ENCODE results near the gene PPIL1.
A peak's percentile ranks its signal among the peaks of the same experiment; 100 is the strongest.
"Not testable (repeated sequence)": the region's sequence is repeated elsewhere in the genome, so short reads cannot be mapped to it uniquely, and the experiment has no call there.

Gene PPIL1

DNA sequence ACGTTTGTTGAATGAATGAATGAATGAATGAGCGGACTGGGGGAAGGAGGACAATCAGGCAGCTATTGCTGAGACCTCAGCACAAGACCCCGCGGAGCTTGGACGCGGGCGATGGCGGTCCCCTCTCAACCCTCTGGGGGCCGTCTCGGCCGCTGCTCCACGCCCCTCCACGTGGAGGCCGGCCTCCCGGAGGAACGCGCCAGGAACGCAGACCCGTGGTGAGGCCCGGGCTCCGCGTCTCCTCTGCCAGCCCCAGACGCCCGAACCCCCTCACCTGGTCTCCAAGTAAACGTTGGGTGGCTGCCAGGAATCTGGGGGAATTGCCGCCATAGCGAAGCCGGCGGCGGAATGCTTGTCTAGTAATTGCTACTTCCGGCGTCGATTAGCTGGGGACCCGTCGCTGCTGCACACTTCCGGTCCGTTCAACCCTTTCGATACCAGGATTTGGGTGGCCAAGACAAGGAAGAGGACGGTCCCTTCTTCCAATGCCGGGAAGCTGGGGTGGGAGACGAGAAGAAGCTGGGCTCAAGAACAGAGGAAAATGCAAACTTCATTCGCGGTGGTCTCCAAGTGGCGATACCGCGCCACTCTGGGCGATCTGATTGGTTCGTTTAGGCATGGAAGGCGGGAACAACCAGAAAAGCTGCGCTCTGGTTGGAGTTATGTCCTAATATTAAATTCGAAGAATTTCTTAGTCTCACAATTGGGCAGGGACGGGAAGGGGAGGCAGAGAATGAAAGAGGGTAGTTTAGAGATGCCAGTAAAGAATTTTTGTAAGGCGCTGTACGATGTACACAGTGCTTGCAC is at the start of gene PPIL1:
Gene PPIL1, minus strand, starts transcription at position 361 of the 807 bp plus-strand sequence. Its CDS starts 31 bp downstream, at position 330.
- DNase-seq, result peak; percentile 80 to 81

DNA sequence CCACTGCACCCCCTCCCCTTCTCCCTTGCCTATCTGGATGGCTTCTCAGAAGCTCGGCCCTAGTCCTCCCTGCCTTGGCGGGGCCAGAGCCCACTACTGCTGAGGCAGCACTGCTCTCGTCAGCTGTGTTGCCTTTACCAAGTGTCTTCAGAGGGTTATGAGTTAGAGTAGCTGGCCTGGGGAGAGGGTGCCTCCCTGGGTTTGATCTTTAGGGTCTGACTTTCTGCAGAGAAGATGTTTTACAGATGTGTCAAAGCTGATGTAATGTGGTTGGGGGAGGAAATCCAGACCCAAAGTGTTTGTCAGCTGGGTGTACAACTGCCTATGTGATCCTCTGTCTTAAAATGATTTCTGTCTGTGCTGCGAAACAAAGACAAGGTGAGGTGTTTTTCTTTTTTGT is 49.5 kb upstream of the PPIL1 start:
- no peak for DNase-seq

DNA sequence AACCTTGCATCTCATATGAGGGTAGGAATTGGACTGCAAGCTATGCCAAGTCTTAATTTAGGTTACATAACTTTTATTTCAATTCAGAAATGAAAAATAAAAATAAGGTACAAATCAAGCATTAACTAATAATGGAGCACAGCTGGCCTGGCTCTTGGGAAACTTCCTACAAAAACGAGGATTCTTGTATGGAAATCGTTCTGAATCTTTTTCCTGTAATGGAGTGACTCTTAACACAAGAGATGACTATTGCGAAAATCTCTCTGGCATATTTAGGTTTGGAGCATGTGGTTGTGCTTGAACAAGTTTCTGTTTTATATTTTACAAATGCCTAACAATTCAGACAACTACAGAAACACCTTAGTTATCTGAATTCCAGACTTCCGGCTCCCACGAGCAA is 45.9 kb upstream of the PPIL1 start:
- DNase-seq, result no peak

DNA sequence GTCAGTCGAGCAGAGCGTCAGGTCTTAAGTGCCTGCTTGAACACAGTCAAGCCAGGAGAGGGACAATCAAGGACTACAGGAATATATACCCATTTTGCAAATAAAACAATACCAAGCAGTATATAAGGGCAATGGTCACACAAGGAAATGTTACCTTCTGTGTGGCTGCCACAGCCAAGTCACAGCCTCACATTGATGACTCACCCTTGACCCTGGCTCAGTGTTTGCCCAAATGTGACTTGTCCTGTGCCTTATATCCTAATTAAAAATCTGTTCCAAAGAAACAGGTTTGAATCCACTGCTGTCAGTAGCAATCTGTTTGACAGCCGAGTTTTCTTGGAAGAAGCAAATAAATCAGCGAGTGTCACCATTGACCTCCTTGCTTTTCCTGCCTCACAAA is 45.4 kb upstream of the PPIL1 start:
- no peak for DNase-seq

DNA sequence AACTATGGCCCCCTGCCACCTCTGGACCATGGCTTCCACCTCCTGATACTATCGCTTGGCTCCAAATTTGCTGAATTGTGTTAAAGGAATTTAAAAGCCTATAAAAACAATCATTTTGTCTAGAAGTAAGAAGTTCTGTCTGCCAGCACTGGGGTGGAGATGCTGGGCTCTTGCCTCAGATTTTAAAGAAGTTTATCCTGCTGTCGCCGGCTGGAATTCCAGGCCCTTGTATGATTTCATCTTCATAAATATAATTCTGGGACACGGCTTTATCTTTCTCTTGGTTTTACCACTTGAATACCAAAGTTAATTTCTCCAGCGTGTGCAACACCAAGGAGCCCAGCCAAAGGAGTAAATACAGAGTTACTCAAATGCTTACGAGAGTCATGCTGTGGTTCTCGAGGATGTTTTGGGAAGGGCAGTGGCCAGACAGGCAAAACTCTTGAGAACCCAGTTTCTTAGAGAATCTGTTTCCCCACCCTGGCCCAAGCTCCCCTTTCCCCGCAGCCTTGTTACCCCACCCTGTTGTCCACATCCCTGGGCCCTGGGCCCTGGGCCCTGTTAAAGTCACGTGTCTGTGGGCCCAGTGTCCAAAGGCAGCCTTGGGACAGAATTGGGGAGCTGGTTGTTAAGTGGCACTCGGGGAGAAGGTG is 43.1 kb upstream of the PPIL1 start:
- DNase-seq, result no peak

DNA sequence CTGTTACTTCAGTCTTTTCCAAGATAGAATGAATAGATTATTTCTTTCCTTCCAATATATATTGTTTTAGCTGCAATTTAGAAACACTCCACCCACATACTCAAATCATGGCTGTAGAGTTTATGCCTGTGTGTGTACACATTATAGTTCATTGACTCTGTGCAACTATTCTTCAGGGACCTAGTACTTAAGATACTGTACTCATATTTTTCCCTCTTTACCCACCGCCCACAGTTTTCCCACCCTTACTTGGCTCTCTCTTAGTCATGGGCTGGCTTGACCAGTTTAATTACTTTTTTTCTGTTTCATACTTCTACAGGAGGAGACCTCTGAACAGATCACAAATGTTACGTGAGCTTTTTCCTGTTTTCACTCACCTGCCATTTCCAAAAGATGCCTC is 41.5 kb upstream of the PPIL1 start:
- no peak for DNase-seq

DNA sequence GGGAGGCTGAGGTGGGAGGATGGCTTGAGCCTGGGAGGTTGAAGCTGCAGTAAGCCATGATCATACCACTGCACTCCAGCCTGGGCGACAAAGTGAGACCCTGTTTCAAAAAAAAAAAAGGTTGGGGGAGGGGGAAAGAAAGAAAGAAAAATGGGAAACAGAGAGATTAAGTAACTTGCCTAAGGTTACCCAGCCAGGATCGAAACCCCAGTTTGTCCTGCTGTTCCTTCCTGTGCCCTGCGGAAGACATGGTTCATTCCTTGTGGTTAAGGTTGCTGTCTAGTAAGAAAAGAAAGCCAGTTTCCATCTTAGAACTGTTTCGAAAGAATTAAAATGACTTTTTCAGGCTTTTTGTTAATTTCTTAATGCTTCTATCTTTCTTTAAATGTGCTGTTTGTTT is 41.0 kb upstream of the PPIL1 start:
- no peak for DNase-seq

DNA sequence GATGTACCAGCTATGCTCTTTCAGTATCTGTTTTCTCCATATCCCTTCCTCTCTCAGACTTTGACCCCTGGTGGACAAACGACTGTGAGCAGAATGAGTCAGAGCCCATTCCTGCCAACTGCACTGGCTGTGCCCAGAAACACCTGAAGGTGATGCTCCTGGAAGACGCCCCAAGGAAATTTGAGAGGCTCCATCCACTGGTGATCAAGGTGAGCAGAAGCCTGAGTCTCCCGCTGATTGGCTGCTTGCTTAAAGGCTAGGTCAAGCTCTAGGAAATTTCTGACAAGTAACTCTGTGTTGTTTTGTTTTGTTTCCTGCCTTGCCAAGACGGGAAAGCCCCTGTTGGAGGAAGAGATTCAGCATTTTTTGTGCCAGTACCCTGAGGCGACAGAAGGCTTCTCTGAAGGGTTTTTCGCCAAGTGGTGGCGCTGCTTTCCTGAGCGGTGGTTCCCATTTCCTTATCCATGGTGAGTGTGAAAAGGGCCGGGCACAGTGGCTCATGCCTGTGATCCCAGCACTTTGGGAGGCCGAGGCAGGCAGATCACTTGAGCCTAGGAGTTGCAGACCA is 39.7 kb upstream of the PPIL1 start:
- peak; percentile 5 to 17 for DNase-seq

DNA sequence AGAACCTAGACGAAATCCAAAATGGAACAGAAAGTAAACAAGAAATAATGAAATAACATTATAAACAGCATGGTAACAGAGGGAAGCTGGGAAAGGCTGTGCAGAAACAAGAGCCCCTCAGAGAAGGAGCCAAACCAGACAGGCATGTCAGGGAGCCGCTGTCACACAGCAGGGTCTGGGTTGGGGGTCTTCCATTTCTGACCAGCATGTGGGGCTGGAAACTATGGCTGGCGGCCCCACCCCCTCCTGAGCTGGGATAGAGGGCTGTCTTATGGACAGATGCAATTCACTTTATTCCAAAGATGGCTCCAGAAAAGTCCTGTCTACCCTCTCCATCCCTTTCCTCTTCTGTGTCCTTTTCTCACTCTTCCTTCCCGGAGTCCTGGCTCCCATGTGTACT is 38.5 kb upstream of the PPIL1 start:
- no peak for DNase-seq

DNA sequence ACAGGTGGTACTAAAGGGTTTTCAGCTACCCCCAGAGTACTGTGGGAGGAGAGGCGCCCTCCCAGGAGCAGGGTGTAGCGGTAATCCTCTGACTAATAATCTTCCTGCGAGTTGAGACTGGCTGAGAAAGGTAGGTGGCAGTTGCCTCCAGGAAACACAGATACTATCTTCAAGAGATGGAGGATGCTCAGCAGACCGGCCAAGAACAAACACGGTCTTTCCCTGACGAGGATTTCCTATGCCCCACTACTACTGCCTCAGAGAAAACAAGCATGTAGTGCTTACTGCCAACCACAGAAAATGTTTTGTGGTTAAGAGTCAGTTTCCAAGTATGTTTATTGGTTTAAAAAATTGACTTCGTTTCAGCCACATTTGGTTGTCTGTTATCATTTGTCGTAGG is 38.0 kb upstream of the PPIL1 start:
- peak; percentile 54 to 61 for DNase-seq

DNA sequence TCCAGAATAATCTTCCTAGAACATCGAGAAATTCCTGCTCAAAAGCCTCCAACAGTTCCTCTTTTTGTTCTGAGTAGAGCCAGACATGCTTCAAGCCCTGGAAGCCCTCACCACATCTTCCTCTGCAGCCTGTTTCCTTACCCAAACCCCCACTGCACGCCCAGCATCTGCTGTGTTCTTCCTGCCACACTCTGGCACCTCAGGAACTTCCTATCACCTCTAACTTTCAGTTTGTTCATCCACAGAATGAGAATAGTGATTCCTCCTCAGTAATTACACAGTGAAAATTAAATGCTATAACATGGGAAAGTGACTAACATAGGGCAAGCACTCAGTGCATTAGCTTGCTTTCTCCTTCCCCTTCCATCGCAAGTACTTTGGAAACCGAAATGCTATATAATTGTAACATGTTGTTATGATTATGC is 37.4 kb upstream of the PPIL1 start:
- DNase-seq, result peak in 1 of 2 experiments; percentile 13

DNA sequence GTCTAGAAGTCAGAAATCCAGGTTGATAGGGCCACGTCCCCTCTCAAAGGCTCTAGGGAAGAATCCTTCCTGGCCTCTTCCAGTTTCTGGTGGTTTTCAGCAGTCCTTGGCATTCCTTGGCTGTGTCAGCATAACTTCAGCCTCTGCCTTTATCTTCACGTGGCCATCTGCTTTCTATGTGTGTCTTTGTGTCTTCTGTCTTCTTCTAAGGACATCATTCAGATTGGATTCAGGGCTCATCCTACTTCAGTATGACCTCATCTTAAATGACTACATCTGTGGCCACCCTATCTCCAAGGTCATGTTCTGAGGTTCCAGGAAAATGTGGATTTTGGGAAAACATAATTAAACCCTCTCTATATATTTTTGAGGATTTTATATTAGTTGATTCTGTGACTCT is 34.1 kb upstream of the PPIL1 start:
- no peak for DNase-seq

DNA sequence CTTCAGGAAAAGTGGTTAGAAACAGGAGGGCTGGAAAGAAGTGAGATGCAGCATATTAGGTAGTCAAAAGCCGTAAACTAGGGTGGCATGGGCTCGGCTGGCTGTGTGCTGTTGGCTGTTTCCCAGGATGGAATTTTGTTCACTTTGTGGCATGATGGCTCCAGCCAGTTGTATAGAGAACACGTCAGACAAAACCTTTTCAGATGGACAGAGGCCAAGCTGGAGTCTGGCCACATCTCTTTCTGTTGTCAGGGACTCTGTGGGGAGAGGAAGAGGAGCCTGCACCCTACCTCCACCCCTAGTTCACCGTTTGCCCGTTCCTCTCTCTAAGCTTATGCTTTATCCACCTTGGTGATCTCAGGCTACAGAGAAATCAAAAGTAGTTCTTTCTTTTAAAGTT is 33.2 kb upstream of the PPIL1 start:
- no peak for DNase-seq

DNA sequence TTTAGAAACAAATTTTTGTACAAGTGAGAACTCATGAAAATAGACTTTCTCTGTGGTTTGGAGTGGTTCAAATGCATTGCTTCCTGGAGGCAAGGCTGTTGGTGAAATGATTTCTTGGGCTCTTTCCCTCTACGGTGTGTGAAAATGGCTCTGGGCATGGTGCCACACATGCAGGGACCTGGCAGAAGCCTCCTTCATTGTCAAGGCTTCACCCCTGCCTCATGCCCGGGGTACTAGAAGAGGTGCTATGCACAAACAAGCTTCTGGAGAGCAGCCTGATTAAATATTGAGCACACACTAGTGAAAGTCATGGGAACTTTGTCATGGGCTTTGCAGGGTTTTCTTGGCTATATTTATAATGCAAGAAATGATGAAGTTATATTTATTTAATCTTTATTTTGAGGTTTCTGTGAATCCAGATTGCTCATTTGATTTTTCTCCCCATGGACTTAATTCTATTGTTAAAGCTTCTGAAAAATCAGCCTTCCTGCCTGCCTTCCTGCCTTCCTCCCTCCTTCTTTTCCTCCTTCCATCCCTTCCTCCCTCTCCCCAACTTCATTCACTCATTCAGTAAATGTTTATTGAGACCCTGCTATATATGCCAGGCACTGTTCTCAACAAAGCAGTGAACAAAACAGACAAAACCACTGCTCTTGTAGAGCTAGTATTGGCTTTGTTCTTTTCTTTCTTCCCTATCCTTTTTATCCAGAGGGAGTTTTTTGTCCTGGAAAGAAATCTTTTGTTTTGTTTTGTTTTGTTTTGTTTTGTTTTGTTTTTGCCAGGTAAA is 32.1 kb upstream of the PPIL1 start:
- no peak for DNase-seq

DNA sequence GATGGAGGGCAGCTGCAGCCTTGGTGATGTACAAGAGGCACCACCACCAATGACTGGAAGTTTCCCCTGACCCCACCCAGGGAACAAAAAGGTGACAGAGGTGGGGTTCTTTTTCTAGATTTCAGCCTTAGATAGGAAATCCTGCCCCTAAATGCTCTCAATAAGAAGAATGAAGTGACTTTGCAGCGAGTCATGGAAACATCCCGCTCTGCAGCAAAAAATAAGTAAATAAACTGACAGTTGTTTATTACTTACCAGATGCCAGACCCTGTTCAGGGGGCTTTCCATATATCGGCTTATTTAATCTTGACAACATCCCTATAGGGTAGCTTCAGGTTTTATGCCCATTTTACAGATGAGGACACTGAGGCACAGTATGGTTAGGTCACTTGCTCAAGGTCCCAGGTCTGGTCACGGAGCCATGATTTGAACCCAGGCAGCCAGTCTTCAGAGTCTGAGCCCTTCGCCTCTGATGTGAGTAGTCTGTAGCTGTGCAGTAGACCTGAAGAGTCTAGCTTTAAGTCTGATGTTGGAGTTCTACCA is 30.3 kb upstream of the PPIL1 start:
- no peak for DNase-seq

DNA sequence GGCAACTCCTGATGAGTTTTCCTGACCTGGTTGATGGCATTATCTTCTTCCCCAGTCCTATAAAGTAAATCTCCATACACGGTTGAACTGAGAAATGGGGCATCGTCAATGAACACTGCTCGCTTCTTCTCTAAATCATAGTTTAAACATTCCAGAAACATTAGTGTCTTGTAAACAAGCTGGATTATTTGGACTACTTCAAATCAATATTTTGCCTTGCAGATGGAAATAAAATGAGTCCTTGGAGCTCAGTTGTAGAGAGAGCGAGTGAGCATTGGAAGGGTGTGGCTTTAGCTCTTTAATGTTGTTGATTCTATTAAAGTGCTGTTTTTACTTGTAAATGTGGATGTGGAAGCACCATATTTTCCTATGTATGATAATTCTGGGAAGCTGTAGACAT is 29.5 kb upstream of the PPIL1 start:
- no peak for DNase-seq

DNA sequence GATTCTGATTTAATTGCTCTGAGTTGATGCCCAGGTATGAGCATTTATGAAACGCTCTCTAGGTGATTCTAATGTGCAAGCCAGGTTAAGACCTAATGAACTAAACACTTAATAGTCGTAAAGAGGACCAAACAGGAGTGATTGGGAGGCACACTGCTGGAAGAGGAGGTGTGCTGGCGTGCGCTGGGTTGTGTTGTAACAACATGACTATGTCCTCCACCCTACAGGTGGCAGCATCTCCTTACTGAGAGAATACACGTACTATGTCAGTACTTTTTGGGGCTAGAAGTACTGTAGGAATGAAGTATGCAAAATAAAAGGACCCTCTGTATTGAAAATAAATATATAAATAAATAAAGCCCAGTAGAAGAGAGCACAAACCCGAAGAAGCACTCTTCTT is 23.0 kb upstream of the PPIL1 start:
- peak in 1 of 2 experiments; percentile 12 for DNase-seq

DNA sequence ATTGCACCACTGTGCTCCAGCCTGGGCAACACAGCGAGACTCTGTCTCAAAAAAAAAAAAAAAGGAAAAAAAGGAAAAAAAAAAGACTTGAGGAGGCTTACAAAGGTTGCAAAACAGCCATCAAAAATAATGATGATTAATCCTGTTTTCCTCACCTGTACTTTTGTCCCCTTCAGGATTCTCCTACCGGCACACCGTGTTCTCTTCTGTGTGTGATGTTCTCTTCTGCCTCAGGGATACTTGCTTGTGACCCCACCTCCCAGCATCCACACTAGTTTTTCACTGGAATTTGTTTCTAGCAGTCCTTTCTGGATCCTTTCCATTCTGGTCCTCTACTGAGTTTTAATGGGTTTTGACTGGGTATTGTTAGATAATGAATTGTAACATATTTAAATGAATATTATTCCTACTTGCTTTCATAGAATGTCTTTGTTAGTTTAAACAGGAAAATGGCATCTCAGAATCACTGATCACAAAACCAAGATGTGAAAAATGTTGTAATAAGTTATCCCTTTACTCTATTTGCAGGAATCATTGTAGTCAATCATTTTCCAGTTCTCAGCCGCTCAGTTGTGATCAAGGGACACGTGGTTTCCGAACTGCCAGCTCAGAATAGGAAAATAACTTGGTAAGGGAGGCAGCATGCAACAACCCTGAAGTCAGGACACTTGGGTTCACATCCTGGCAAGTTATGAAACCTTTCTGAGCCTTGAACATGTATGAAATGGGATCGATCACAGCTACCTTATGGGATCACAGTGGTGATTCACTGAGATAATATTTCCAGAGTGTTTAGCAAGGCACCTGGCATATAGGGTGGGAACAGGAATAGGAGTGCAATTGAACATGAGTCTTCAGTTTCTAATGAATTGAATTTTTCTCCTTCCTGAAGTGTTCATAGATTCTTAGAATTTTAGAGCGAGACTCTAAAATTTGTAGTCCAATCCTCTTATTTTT is 19.7 kb upstream of the PPIL1 start:
- no peak for DNase-seq

DNA sequence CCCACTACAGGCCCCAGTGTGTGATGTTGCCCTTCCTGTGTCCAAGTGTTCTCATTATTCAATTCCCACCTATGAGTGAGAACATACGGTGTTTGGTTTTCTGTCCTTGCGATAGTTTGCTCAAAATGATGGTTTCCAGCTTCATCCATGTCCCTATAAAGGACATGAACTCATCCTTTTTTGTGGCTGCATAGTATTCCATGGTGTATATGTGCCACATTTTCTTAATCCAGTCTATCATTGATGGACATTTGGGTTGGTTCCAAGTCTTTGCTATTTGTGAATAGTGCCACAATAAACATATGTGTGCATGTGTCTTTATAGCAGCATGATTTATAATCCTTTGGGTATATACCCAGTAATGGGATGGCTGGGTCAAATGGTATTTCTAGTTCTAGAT is 16.6 kb upstream of the PPIL1 start:
- not testable (repeated sequence) for DNase-seq

DNA sequence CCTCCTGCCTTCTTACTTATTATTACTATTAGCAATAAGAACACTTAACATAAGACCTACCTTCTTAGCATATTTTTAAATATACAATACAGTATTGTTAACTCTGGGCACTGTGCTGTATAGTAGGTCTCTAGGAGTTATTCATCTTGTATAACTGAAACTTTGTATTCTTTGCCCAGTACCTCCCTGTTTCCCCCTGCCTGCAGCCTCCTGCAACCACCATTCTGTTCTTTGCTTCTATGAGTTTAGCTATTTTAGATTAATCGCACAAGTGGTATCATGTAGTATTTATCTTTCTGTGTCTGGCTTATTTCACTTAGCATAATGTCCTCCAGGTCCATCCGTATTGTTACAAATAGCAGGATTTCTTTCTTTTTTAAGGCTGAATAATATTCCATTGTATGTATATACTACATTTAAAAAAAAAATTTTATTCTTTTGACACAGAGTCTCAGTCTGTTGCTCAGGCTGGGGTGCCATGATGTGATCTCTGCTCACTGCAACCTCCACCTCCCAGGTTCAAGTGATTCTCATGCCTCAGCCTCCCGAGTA is 15.6 kb upstream of the PPIL1 start:
- no peak for DNase-seq

DNA sequence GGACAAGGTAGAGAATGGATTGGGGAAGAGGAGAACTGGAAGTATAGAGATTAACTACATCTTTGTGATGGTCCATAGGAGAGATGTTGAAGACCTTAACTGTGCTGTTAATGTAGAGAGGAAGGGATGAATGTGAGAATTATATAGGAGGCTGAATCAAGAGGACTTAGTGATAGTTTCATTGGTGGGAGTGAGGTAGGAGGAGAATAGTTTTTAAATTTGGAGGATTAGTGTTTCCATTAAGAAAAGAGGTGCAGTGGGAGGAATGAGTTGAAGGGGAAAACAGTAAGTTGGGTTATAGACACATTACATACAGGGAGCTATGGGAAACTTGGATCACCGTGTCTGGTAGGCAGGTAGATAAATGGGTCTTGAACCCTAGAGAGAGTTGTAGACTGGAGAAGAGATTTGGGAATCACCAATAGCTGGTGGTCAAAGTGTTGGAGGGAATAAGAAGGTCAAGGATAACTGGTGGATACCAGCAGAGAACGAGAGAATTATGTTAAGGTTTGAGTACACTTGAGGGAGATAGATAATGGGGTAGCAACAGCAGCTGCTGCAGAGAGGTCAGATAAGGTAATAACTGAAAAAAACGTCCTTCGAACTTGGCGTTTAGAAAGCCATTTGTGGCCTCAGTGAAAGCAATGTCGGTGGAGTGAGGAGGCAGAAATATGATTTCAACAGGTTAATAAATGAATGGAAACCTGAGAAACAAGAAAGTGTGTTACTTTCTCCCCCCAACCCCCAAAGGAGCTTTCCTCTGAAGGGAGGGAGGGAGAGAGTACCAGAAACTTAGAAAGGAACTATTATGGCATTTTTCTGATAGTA is 14.3 kb upstream of the PPIL1 start:
- DNase-seq, result no peak

Measured in activated CD4-positive, alpha-beta T cell treated with anti-CD3 and anti-CD28 coated beads, Interleukin-2, amount 50 U/mL, for 4 hours (primary cell).